Heart left ventricle (tissue), 13 donors: ENCODE results near the gene TGM2.

Source experiments
- CTCF ChIP-seq, 12 donors: fragments of 200-600 bp; sonication (generic) in 4 of 12; IDR thresholded peaks; one replicate each; pipeline versions ENCODE4 v1.5.0 to v1.8.0; 2018 to 2022; ENCODE audit warnings: antibody characterized with exemption in 12 of 12, mild to moderate bottlenecking in 5 of 12
- POLR2A ChIP-seq, 2 donors: fragments of 450-650 bp; IDR thresholded peaks; one replicate each; pipeline ENCODE4 v1.6.1; 2017; ENCODE audit warnings: antibody characterized with exemption in 2 of 2, mild to moderate bottlenecking in 2 of 2, moderate library complexity in 2 of 2
- donor health status: ischemic (EF 13 %, LVEDD 7.1; RV severe dilation, severe dysfunction).
- donor health status: DM: no; HTN: yes; CAD: no.
- donor health status: DM: no; HTN: no; CAD: no.
- donor health status: ischemic (EF 25% LVEDD 6.9; RV normal size, moderate dysfunction).
- donor health status: ischemic (EF 25% LVEDD 5.7; RV mildly dilated, moderate dysfunction).
- donor health status: ischemic (EF 35%, LVEDD 5.7; RV mildly dilated, moderate dysfunction).
- donor health status: nonischemic (EF 11% LVEDD 7.7; RV severe dilation, severe dysfunction).
- donor health status: DM: yes; HTN: yes; CAD: no.
- donor health status: PGD.
- donor health status: ischemic (EF 29% LVEDD 5.4; RV normal size, mild dysfunction).
- donor health status: nonischemic (EF 23%, LVEDD 6.1; RV moderate dilation, normal function).

DNA sequence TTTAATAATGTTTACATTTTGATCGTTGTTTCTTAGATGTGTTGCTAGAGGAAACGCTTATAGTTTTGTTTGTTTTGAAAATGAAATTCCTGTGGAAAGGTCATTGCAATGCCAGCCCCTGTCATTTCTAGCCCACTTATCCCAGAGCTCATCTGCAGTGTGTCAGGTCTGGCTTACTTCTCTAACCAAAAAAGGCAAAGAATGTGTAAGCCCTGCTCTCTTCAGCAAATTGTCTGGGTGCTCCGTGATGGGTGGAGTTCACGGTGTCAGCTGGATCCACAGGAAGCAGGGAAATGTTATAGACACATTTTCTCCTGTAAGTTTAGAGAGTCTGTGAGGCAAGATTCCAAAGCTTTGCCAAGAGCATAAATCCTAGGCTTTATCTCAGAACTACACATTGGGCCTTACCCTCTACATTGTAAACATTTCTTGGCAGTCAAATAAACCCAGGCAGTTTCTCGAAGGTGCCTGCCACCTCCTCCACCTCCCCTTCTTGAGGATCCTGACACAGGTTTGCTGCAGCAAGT lies 80.6 kb downstream of the TGM2 start:
- TF ChIP-seq CTCF (IDR thresholded peaks at IDR 0.05) (no peak), POLR2A (IDR thresholded peaks at IDR 0.05) (no peak)
